Measurements from ENCODE around the gene ENPP7.
"Not testable (repeated sequence)": the region's sequence is repeated elsewhere in the genome, so short reads cannot be mapped to it uniquely, and the experiment has no call there.

Gene ENPP7

DNA sequence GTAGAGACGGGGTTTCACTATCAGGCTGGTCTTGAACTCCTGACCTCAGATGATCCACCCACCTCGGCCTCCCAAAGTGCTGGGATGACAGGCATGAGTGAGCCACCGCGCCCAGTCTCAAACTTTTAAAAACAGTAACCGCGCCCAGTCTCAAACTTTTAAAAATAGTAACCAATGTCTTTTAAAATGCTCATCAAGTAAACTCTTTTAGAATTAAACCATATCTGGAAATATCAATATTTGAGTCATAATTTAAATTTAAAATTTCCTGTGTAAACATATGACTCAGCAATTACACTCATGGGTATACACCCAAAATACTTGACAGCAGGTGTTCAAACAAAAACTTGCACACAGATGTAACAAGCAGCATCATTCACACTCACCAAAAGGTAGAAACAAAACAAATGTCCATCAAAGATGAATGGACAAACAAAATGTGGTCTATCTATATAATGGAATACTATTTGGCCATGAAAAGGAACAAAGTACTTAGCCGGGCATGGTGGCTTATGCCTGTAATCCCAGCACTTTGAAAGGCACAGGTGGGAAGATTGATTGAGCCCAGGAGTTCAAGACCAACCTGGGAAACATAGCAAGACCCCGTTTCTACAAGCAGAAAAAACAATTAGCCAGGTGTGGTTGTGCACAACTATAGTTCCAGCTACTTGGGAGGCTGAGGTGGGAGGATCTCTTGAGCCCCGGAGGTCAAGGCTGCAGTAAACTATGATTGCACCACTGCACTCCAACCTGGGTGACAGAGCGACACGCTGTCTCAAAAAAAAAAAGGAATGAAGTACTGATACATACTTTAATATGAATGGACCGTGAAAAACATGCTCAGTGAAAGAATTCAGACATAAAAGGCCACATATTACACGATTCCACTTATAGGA lies 20.2 kb downstream of the ENPP7 start:
- no peak for DNase-seq

GRCh38 chr17:79752175-79752574 lies 21.4 kb downstream of the ENPP7 start:
- DNase-seq: no peak

DNA sequence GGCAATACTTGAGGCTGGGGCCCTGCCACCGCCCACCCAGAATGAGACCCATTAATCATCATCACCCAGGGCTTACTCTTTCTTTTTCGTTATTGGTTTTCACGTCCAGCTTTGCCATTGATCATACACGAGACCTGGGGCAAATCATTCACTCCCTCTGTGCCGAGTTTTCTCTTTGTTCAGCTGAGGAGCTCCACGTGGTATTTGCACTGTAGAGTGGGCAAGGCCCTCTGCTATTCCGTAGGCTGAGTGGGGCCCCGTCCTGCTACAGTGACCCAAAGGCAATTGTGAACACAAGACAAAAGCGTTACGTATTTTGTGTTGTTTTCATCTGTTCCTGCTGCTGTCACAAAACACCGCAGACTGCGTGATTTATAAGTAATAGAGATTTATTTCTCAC lies 23.6 kb downstream of the ENPP7 start:
- DNase-seq: no peak

DNA sequence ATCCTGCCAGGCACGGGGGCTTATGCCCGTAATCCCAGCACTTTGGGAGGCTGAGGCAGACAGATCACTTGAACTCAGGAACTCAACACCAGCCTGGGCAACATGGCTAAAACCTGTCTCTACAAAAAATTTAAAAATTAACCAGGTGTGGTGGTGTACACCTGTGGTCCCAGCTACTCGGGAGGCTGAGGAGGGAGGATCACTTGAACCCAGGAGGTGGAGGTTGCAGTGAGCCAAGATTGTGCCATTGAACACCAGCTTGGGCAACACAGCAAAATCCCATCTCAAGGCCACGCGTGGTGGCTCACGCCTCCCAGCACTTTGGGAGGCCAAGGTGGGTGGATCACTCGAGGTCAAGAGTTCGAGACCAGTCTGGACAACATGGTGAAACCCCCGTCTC lies 24.2 kb downstream of the ENPP7 start:
- not testable (repeated sequence) for DNase-seq

DNA sequence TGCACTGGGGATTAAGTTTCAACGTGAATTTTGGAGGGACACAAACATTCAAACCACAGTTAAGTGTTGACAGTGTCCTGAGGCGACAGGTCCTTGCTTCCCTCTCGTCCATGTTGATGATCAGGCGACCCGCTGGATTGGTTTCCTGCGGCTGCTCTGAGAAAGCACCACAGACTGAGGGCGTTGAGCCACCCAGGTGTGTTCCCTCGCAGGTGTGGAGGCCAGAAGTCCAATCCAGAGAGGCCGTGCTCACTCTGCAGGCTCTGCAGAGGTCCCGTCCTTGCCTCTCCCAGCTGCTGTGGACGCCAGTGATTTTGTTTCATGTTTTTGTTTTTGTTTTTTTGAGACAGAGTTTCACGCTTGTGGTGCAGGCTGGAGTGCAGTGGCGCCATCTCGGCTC lies 24.8 kb downstream of the ENPP7 start:
- DNase-seq: no peak

DNA sequence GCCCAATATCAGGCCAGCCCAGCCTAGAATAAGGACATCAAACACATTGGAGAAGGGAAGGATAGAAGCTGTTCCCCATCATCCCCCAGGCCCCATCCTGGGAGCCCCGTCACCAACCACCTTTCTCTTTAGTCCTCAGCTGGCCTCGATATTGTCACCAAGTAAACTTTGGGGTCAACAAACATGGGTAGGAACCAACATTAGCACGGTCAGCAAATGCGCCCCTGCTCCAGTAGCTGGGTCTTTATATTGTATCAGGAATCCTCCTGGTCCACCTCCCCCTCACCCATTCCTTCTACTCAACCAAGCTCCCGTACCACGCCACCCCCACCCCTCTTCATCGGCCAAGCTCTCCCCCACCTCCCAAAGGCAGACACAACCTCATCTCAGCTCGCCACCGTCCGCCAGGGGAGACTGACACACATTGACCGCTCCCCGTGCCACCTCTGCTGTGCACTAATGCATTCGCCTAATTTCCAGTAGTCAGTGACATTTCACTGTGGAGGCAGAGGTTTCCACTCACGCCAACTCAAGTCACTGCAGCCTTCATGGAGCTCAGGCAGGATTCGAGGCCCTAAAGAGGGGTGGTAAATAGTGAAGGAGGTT lies 26.5 kb downstream of the ENPP7 start:
- no peak for DNase-seq

GRCh38 chr17:79758271-79758670 lies 27.5 kb downstream of the ENPP7 start:
- no peak for DNase-seq

DNA sequence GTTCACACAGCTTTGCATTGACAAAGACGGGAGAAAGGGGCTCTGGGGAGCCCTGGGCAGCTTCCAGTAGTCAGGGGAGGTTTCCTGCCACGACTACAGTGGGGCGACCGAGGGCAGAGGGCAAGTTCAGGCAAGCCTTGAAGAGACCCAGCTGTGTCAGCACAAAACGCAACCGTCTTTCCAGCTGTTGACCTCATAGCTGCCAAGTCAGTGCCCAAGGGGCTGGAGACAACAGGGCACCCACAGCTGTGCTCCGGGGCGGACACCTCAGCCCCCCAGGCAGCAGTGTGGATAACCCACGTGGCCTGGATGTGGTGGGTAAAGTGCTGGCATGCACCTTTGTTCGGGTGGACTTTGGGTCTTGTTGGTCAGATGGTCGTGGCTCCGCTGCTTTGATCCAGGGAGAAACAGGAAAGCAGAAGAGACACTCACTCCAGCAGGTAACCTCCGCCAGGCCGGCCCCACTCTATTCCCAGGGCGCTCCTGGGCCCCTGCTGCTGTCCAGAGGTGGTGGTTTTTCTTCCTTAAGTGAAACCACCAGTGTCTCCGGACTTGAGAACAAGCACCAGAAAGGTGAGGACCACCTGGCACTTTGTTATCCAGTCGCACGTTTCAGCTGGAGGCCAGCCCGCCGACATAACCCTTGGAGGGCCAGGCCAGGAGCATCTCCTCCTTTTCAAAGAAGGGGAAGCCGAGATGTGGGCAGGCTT lies 29.6 kb downstream of the ENPP7 start:
- DNase-seq: no peak

DNA sequence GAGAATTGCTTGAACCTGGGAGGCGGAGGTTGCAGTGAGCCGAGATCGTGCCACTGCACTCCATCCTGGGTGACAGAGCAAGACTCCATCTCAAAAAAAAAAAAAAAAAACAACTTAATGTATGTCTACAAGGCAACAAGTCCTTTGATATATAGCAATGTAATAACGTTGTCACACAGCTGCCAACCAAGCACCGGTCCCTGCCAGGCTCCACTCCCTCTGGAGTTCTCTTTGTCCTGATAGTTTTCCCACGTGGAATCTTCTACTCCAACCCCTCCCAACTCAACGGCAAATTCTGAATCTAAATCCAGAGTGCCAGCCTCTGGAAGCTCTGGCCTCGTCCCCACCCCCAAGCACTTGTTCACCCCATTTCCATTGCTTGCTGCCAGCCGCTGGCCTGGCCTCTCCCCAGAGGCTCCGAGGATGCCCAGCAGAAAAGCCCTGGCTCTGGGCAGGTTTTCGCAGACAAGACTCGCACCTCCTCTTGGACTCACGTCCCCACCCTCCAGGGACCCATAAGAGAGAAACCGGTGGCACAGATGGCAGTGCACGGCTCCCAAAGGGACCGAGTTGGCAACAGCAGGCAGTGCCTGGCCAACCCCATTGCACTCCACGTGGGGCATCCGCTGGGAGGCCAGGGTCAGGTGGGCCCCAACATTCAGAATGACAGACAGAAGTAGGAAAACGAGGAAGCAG lies 31.3 kb downstream of the ENPP7 start:
- no peak for DNase-seq

- no peak for DNase-seq
These were observed 35.0 kb downstream of the ENPP7 start for GRCh38 chr17:79765708-79766107.

DNA sequence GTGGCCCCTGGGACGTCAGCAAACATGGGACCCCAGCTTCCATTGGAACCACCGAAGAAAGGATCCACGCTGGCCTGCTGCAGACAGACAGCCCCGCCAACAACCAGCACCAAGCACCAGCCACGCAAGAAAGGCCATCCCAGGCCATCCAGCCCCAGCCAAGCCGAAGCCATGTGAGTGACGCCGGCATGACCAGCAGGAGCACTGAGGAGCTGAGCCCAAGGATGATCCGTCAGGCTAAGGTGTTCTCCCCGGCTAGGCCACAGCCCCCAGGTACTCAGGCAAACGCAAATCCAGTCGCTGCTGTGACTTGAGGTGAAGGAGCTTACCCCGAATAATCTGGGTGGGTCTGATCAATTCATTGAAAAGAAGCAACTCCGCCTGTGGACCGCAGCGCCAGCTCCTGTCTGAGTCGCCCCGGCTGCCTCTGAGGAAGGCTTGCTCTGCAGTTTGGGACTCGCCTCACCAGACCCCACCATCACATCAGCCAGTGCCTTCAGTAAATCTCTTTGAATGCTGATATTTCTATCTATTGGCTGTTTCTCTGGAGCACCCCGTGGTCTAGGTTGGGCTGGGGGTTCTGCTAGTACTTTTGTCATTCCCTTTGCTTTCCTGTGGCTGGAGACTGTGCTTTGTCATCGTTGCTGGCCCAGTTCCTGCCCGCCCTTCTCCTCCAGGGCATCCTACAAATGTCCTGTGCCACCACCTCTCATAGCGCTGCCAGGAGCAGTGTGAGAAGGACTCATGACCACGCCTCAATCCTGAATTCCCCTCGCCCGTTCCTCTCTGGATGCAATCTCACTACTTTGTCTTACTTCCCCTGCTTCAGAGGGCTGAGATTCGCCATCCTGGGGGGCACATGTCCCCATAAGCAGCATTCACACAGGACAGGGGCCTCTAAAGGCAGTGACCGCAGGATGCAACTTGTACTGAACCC lies 39.1 kb downstream of the ENPP7 start:
- DNase-seq: no peak

DNA sequence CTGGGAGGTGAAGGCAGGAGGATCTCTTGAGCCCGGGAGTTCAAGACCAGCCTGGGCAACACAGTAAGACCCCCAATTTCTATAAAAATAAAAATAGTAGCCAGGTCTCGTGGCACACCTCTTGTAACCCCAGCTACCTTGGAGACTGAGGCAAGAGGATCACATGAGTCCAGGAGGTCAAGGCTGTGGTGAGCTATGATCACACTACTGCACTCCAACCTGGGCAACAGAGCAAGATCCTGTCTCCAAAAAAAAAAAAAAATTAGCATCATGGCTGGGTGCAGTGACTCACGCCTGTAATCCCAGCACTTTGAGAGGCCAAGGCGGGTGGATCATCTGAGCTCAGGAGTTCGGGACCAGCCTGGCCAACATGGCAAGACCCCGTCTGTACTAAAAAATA lies 40.5 kb downstream of the ENPP7 start:
- DNase-seq: no peak

DNA sequence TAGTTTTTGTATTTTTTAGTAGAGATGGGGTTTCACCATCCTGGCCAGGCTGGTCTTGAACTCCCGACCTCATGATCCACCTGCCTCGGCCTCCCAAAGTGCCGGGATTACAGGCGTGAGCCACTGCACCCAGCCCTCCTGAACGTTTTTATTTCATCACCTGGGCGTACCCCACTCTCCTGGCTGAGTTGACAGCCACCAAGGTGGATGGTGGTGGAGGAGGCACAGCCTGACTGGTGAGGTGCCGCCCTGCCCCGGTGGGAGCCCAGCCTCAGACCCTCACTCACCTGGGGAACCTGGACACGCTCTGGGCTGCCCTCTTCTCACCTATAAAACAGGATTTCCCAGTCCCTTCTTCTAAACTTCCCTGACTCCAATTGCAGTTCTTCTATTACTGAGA lies 42.0 kb downstream of the ENPP7 start:
- not testable (repeated sequence) for DNase-seq

- no peak for DNase-seq
These were observed 43.8 kb downstream of the ENPP7 start for GRCh38 chr17:79774561-79774975.

- DNase-seq: no peak
These were observed 44.9 kb downstream of the ENPP7 start for GRCh38 chr17:79775632-79776031.

DNA sequence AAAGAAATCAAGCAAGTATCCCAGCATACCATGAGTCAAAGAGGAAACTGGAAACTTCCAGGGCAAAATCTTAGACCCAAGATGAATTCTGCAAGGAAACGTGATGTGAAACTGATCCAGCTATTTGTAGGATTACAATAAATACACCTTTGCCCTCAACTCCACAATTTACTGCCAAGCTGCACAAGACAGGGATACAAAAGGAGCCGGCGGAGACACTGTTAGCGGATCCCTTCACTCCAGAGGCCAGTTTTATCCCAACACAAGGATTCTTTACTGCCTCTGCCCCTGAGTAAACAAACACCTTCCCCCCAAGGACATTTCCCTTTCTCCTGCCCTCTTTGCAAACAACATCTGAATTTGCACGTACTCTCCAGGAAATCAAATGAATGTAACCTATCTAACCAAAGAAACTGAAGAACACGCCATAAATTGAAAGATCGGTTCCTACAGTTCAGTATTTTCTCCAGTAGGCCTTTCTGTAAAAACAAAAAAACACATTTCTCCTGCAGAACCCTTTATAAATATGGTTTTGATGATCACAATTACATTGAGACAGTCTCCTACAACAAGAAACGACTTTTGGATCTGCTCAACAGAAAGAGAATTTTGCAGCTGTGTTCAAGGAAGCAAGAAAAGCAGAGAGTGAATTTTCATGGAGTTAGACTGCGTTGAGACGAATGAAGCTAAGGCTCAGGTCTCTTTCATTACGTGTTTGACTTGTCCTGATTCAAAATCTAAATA lies 45.8 kb downstream of the ENPP7 start:
- no peak for DNase-seq

GRCh38 chr17:79777120-79777893 lies 46.6 kb downstream of the ENPP7 start:
- no peak for DNase-seq

DNA sequence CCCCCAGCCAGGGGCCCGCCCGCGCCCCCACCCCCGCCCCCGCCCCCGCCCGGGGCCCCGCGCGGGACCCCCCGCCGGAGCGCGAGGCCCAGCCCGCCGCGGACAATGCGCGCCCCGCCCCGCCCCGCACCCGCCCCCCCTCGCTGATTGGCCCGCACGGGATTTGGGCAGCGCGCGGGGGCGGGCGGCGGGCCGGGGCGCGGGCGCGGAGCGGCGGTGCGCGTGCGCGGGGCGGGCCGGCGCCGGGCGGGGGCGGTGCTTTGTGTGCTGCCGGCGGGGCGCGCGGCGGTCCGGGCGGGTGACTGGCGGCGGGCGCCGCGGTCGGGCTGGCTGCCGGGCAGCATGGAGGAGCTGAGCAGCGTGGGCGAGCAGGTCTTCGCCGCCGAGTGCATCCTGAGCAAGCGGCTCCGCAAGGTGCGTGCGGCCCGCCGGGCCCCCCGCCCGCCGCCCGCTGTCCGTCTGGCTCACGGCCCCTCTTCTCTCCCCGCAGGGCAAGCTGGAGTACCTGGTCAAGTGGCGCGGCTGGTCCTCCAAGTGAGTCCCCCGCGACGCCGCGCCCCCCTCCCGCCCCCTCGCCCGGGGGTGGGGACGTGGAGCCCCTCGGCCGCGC lies 47.3 kb downstream of the ENPP7 start, which contains the start of gene CBX2:
CBX2 (plus strand) TSS at position 255 of the 610 bp plus-strand sequence; CDS start at position 343, 88 bp downstream.
- DNase-seq: peak; percentile 68

DNA sequence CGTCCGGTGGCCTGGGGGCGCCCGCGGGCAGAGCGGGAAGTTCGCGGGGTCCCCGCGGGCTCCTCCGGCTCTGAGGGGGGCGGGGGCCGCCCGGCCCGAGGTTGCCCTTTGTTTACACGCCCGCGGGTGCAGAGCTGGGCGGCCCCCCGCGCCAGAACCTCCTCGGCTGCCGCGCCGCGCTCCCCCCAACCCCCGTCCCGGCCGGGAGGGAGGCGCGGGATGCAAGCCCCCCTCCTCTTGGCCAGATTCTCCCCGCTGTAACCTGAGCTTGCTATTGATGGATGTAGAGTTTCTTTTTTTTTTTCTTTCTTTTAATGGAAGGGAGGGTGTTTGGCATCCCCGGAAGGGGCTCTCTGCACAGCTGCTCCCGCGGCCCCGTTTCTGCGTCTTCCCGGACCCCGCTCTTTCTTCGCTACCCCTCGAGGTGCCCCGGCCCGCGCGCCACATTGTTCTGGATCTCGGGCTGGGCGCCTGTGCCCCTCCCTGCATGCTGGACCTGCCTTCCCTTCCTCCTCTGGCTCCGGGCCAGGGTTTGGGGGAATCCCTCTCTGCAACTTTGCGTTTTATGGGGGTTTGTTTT lies 47.9 kb downstream of the ENPP7 start:
- no peak for DNase-seq

Measured in NCI-H1048 (cell line).